Fibroblast of the conjunctiva (primary cell): ENCODE measurements around the gene TMEM170A.
"Not testable (repeated sequence)": the region's sequence is repeated elsewhere in the genome, so short reads cannot be mapped to it uniquely, and the experiment has no call there.

ENCODE experiments used
- DNase-seq: peaks from one replicate; pipeline ENCODE4 v3.0.0-alpha.2; 2010; ENCODE audit warnings: low read depth

The TMEM170A gene

DNA sequence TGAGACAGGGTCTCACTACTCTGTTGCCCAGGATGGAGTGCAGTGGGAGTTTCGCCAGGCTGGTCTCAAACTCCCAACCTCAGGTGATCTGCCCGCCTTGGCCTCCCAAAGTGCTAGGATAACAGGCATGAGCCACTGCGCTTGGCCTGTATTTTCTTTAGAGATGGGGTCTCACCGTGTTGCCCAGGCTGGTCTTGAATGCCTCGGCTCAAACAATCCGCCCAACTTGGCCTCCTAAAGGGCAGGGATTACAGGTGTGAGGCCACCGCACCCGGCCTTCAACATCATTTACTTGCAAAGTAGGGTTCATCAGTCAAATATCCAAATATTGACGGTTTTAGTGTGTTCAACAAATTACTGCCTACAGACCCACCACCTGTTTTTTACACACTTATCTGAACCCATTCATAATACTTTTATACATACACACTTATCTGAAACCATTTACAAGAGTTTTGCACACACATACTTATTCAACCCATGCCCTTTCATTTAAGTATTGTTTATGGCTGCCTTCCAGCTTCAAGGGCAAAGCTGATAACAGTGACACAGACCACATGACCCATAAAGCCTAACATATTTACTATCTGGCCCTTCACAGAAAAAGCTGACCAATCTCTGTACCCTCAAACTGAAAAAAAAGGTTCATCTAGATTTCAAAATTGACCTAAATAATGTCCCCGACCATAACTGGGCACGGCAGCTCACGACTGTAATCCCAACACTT, 11.9 kb downstream of the TMEM170A start:
- DNase-seq, result no peak

DNA sequence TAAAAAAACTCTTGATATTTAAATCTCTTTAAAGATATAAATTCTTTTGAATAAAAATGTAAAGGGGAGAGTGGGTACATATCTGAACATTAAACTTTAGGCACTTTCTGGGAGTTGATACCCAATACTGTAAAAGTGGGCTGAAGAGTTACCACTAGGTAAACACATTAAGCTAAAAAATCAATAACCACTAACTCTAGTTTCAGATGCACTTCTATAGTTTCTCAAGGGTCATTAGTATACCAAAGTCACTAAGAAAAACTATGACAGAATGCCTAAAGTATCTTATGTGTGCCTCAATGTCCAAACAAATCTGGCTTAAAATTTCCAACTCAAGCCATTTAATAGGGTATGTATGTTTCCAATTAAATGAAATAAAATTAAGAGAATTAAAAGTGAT, 18.1 kb downstream of the TMEM170A start:
- DNase-seq, result no peak

DNA sequence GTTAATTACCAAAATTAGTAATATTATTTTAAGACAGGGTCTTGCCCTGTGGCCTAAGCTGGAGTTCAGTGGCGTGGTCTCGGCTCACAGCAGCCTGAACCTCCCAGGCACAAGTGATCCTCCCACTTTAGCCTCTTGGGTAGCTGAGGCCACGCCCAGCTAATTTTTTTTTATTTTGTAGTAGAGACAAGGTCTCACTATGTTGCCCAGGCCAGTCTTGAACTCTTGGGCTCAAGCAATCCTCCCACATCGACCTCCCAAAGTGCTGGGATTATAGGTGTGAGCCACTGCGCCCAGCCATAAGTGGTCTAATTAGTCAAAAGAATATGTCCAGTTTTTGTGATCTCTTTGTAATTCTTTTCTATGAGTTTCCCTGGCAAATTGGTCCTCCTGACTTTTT, 19.2 kb downstream of the TMEM170A start:
- no peak for DNase-seq

GRCh38 chr16:75443298-75443697, 21.2 kb downstream of the TMEM170A start:
- DNase-seq, result peak; percentile 45

- peak; percentile 94 for DNase-seq
These were observed 30.6 kb downstream of the TMEM170A start for GRCh38 chr16:75433732-75434413.

DNA sequence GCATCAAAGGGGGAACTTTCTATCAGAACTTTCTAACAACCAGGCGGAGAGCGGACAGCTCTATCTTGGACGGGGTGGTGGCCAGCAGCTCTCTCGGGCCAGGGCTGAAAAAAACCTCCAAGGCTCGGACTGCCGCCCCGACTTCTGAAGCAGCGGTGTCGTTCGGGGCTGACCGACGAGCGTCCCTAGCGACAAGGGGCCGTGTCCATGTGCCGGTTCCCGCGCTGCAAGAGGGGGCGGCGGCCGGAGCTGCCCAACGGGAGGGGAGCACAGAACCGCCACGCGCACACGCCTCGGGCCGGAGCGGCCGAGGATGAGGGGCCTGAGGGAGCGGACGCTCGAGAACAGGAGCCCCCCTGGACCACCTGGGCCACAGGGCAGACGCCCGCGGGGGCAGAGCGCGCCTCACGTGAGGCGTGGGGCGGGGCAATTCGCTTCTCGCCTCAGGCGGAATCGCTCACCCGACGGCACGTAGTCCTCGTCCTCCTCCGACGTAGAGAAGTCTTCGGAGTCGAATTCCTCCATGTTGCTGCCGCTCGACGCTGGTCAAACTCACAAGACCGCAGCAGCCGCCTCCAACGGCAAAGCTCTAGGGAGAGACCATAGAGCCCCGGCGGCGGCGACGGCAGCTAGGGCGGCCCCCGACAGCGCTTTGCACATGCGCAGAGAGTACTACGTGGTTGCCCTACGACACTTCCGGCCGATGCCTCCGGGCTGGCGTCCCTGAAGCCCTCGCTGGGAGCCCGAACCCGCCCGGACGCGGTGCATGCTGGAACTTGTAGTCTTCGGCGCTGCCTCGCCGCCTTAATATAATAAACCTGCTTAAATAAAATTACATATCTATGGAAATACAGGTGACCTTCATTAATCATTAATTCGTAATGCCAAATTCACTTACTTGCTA, 31.4 kb downstream of the TMEM170A start, which contains the start of gene CFDP1:
Gene CFDP1 (minus strand): TSS at position 676 of the 904 bp plus-strand sequence. CDS start 151 bp downstream, at position 525.
- DNase-seq, result peak; percentile 91

DNA sequence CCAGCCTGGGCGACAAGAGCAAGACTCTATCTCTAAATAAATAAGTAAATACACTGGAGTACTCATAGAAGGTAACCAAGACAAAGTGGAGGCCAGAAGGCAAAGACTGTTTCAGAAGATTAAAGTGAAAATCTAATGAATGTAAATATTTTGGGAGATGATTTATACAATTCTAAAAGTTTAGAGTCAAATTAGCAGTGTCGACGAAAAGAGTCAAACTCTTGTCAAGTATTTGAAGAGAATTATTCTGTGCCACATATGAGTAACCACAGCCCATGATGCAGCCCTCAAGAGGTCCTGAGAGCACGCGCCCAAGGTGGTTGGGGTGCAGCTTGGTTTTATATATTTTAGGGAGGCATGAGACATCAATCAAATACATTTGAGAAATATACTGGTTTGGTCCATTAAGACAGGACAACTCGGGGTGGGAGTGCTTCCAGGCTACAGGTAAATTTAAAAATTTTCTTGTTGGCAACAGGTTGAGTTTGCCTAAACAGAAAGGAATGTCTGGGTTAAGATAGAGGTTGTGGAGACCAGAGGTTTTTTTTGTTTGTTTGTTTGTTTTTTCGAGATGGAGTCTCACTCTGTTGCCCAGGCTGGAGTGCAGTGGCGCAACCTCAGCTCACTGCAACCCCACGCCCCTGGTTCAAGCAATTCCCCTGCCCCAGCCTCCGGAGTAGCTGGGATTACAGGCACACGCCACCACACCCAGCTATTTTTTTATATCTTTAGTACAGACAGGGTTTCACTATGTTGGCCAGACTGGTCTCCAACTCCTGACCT, 34.7 kb downstream of the TMEM170A start:
- DNase-seq, result no peak

GRCh38 chr16:75426524-75426923, 38.0 kb downstream of the TMEM170A start:
- DNase-seq, result not testable (repeated sequence)

DNA sequence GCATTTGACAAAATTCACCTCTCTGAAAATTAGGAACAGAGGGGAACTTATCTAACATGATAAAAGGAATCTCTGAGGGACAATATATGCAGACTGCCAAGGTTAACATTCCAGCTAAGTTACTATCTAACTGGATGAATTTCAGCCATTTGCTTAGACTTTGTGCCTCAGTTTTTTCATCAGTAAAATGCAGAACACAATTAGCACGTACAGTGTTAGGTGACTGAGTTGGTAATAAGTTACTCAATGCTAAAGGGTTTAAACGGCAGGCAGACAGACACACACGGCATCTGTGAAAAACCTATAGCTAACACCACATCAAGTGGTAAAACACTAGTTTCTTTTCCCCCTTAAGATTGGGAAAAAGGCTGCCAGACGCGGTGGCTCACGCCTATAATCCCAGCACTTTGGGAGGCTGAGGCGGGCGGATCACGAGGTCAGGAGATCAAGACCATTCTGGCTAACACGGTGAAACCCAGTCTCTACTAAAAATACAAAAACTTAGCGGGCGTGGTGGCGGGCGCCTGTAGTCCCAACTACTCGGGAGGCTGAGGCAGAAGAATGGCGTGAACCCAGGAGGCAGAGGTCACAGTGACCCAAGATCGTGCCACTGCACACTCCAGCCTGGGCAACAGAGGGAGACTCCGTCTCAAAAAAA, 40.3 kb downstream of the TMEM170A start:
- DNase-seq, result not testable (repeated sequence)

GRCh38 chr16:75423723-75424104, 40.8 kb downstream of the TMEM170A start:
- no peak for DNase-seq

DNA sequence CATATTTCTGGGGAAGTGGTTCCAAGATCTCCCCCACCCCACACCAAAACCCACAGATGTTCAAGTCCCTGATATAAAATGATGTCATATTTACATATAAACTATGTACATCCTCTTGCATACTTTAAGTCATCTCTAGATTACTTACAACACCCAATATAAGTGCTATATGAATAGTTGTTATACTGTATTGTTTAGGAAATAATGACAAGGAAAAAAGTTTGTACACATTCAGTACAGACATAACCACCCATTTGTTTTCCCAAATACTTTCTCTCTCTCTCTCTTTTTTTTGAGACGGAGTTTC, 42.7 kb downstream of the TMEM170A start:
- DNase-seq, result no peak

- peak; percentile 51 for DNase-seq
These were observed 43.3 kb downstream of the TMEM170A start for GRCh38 chr16:75420987-75421819.

GRCh38 chr16:75416904-75417565, 47.5 kb downstream of the TMEM170A start:
- no peak for DNase-seq

GRCh38 chr16:75415169-75415905, 49.2 kb downstream of the TMEM170A start:
- no peak for DNase-seq

GRCh38 chr16:75413951-75414350, 50.5 kb downstream of the TMEM170A start:
- DNase-seq, result no peak

GRCh38 chr16:75406943-75407342, 57.5 kb downstream of the TMEM170A start:
- DNase-seq, result no peak

GRCh38 chr16:75402821-75403475, 61.5 kb downstream of the TMEM170A start:
- DNase-seq, result peak; percentile 30

GRCh38 chr16:75402159-75402820, 62.2 kb downstream of the TMEM170A start:
- DNase-seq, result no peak
